ENCODE data around the gene ABAT. TPM values are rescaled to one million over a fixed set of nuclear protein-coding genes. Genes with fewer than 3 reads are reported as not detected.

ABAT gene
- total and polyA plus RNA-seq, 4 donors = 4.4 to 14.0 (median 7.1) TPM

DNA sequence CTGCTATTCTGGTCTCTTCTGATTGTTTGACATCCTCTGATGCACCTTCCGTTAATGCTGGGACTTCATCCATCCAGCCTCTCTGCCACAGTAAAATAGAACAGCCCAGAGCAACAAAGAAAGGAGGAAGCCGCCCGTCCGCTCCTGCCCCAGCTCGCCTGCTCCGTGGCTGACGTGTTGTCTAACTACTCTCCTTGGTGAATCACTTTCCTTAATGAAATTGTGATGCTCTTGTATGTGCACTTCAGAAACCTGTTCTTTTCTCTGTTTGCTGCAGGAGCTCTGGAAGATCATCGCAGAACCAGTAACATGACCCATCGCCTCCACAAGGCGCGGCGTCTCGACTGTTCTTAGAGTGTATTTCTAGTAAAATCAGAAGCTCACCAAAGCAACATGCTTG lies 28.6 kb upstream of the ABAT start:
- DNase-seq = no peak
- Histone ChIP-seq H3K9ac (ENCODE audit: insufficient read depth in 1 of 2, low read length in 2 of 2) (no peak overlapping the region), H3K36me3 (ENCODE audit: control insufficient read depth in 4 of 4, insufficient read depth in 4 of 4, low read length in 4 of 4) (peaks cover 35 to 62% (median 50%) of the 10 kb centered on the region in 4 donors), H3K27ac (ENCODE audit: low read depth in 1 of 2, low read length in 1 of 2) (no peak overlapping the region), H3K4me3 (no peak overlapping the region), H3K4me1 (ENCODE audit: control insufficient read depth in 5 of 5, insufficient read depth in 5 of 5, low read length in 5 of 5) (no peaks in the 10 kb centered on the region), H3K27me3 (ENCODE audit: control insufficient read depth in 3 of 3, insufficient read depth in 3 of 3, low read length in 2 of 3) (no peaks in the 10 kb centered on the region), H3K9me3 (ENCODE audit: control insufficient read depth in 4 of 4, insufficient read depth in 3 of 4, low read length in 3 of 4) (no peaks in the 10 kb centered on the region)
- 83 to 93% methylated on average over 13 of the region's 13 CpGs for WGBS, 2 donors
- TF ChIP-seq, protein P1, sequence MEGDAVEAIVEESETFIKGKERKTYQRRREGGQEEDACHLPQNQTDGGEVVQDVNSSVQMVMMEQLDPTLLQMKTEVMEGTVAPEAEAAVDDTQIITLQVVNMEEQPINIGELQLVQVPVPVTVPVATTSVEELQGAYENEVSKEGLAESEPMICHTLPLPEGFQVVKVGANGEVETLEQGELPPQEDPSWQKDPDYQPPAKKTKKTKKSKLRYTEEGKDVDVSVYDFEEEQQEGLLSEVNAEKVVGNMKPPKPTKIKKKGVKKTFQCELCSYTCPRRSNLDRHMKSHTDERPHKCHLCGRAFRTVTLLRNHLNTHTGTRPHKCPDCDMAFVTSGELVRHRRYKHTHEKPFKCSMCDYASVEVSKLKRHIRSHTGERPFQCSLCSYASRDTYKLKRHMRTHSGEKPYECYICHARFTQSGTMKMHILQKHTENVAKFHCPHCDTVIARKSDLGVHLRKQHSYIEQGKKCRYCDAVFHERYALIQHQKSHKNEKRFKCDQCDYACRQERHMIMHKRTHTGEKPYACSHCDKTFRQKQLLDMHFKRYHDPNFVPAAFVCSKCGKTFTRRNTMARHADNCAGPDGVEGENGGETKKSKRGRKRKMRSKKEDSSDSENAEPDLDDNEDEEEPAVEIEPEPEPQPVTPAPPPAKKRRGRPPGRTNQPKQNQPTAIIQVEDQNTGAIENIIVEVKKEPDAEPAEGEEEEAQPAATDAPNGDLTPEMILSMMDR (IDR thresholded peaks at IDR 0.05; ENCODE audit: control extremely low read depth, extremely low read depth) = no peak
- ATAC-seq (ENCODE audit: insufficient read depth, low FRiP score) = no peak

GRCh38 chr16:8646326-8647053 lies 27.9 kb upstream of the ABAT start:
- peaks cover 35 to 56% (median 45%) of the 10 kb centered on the region in 4 donors for H3K36me3 ChIP-seq (ENCODE audit: control insufficient read depth in 4 of 4, insufficient read depth in 4 of 4, low read length in 4 of 4)

GRCh38 chr16:8647721-8648318 lies 26.6 kb upstream of the ABAT start:
- Histone ChIP-seq H3K9me3 (ENCODE audit: control insufficient read depth in 4 of 4, insufficient read depth in 3 of 4, low read length in 3 of 4) (no peaks in the 10 kb centered on the region), H3K9ac (ENCODE audit: insufficient read depth in 1 of 2, low read length in 2 of 2) (no peak overlapping the region), H3K27ac (ENCODE audit: low read depth in 1 of 2, low read length in 1 of 2) (no peak overlapping the region), H3K27me3 (ENCODE audit: control insufficient read depth in 3 of 3, insufficient read depth in 3 of 3, low read length in 2 of 3) (no peaks in the 10 kb centered on the region), H3K36me3 (ENCODE audit: control insufficient read depth in 4 of 4, insufficient read depth in 4 of 4, low read length in 4 of 4) (peaks cover 24 to 43% (median 32%) of the 10 kb centered on the region in 4 donors), H3K4me1 (ENCODE audit: control insufficient read depth in 5 of 5, insufficient read depth in 5 of 5, low read length in 5 of 5) (no peaks in the 10 kb centered on the region), H3K4me3 (no peak overlapping the region)
- DNase-seq (no peak), ATAC-seq (ENCODE audit: insufficient read depth, low FRiP score) (no peak)
- 75 to 76% methylated on average over 9 of the region's 9 CpGs for WGBS, 2 donors
- TF ChIP-seq, protein P1 (IDR thresholded peaks at IDR 0.05; ENCODE audit: control extremely low read depth, extremely low read depth) = no peak

More at GRCh38 chr16:8646326-8647053, 27.9 kb upstream of the ABAT start:
- no peak for DNase-seq
- 72 to 84% methylated on average over 13 of the region's 13 CpGs for WGBS, 2 donors
- no peak overlapping the region for H3K4me3 ChIP-seq
- H3K27me3 ChIP-seq (ENCODE audit: control insufficient read depth in 3 of 3, insufficient read depth in 3 of 3, low read length in 2 of 3) = no peaks in the 10 kb centered on the region
- H3K27ac ChIP-seq (ENCODE audit: low read depth in 1 of 2, low read length in 1 of 2) = no peak overlapping the region
- no peak for ATAC-seq (ENCODE audit: insufficient read depth, low FRiP score)
- TF ChIP-seq, protein P1 (IDR thresholded peaks at IDR 0.05; ENCODE audit: control extremely low read depth, extremely low read depth) = no peak
- H3K9me3 ChIP-seq (ENCODE audit: control insufficient read depth in 4 of 4, insufficient read depth in 3 of 4, low read length in 3 of 4) = no peaks in the 10 kb centered on the region
- H3K9ac ChIP-seq (ENCODE audit: insufficient read depth in 1 of 2, low read length in 2 of 2) = no peak overlapping the region
- H3K4me1 ChIP-seq (ENCODE audit: control insufficient read depth in 5 of 5, insufficient read depth in 5 of 5, low read length in 5 of 5) = no peaks in the 10 kb centered on the region
